OCI-LY7 (cell line): ENCODE measurements around the gene ERGIC1.

Experiments
- CTCF ChIP-seq: fragments of 200-600 bp; sonication (generic); conservative IDR thresholded peaks from 2 replicates; pipeline ENCODE4 v1.5.1; 2014; ENCODE audit warnings: mild to moderate bottlenecking, antibody characterized with exemption, low read length, moderate library complexity, mixed read lengths
- EZH2phosphoT487 ChIP-seq: fragments of 200-600 bp; sonication (generic); IDR thresholded peaks from 2 replicates; pipeline ENCODE4 v1.6.1; 2018; ENCODE audit warnings: low read depth, borderline replicate concordance, mild to moderate bottlenecking, mixed run types, antibody characterized with exemption, low read length, moderate library complexity, mixed read lengths

GRCh38 chr5:172800088-172800551 is 33.9 kb upstream of the ERGIC1 start:
- no peak for TF ChIP-seq CTCF
- TF ChIP-seq EZH2phosphoT487 = no peak
